HG02623 (cell line): ENCODE measurements around the gene INPP5D.
A peak's percentile ranks its signal among the peaks of the same experiment; 100 is the strongest.
"Not testable (repeated sequence)": the region's sequence is repeated elsewhere in the genome, so short reads cannot be mapped to it uniquely, and the experiment has no call there.

Experiments
- ATAC-seq: cut with Tn5 transposase; IDR thresholded peaks from one replicate; pipeline ENCODE4 v1.9.1; 2021; ENCODE audit warnings: moderate library complexity; ENCODE audit not compliant: unreplicated experiment

INPP5D gene

GRCh38 chr2:233200790-233201189 is 140.6 kb downstream of the INPP5D start:
- ATAC-seq = not testable (repeated sequence)

- ATAC-seq = no peak
These were observed 141.3 kb downstream of the INPP5D start for GRCh38 chr2:233201258-233202013.

GRCh38 chr2:233202531-233202944 is 142.4 kb downstream of the INPP5D start:
- no peak for ATAC-seq

- ATAC-seq = no peak
These were observed 142.9 kb downstream of the INPP5D start for GRCh38 chr2:233203060-233203459.

GRCh38 chr2:233204286-233204936 is 144.3 kb downstream of the INPP5D start:
- no peak for ATAC-seq

GRCh38 chr2:233208382-233209116 is 148.4 kb downstream of the INPP5D start:
- no peak for ATAC-seq

- ATAC-seq = no peak
These were observed 149.0 kb downstream of the INPP5D start for GRCh38 chr2:233209117-233209532.

- no peak for ATAC-seq
These were observed 149.5 kb downstream of the INPP5D start for GRCh38 chr2:233209533-233210171.

- ATAC-seq = no peak
These were observed 150.1 kb downstream of the INPP5D start for GRCh38 chr2:233210281-233210680.

- no peak for ATAC-seq
These were observed 150.9 kb downstream of the INPP5D start for GRCh38 chr2:233210843-233211547.

GRCh38 chr2:233211548-233211895 is 151.4 kb downstream of the INPP5D start:
- ATAC-seq = no peak

- ATAC-seq = no peak
These were observed 152.9 kb downstream of the INPP5D start for GRCh38 chr2:233213011-233213410.

- no peak for ATAC-seq
These were observed 153.8 kb downstream of the INPP5D start for GRCh38 chr2:233213975-233214374.

- ATAC-seq = no peak
These were observed 157.8 kb downstream of the INPP5D start for GRCh38 chr2:233217892-233218377.

GRCh38 chr2:233218836-233219235 is 158.7 kb downstream of the INPP5D start:
- ATAC-seq = no peak

GRCh38 chr2:233219848-233220247 is 159.7 kb downstream of the INPP5D start:
- no peak for ATAC-seq

- no peak for ATAC-seq
These were observed 161.4 kb downstream of the INPP5D start for GRCh38 chr2:233221378-233222063.

- ATAC-seq = peak; percentile 60
These were observed 163.1 kb downstream of the INPP5D start for GRCh38 chr2:233223059-233223894.
